Measurements from ENCODE around the gene TAOK3.
"Not testable (repeated sequence)": the region's sequence is repeated elsewhere in the genome, so short reads cannot be mapped to it uniquely, and the experiment has no call there.

Gene TAOK3

GRCh38 chr12:118144499-118144898 is 228.2 kb downstream of the TAOK3 start:
- ChIA-PET CTCF (interaction anchor here (0.7 to 1.5 kb wide), 2 partner anchors 24 to 232 kb away, joined by 3 read pairs; partner anchors contain the start of gene SUDS3), POLR2A (no interaction called here)
- DNase-seq (ENCODE audit: extremely low spot score): no peak
- TF ChIP-seq CTCF (IDR thresholded peaks at IDR 0.05; ENCODE audit: control extremely low read depth, extremely low read depth, low read depth, missing control alignments): no peak

DNA sequence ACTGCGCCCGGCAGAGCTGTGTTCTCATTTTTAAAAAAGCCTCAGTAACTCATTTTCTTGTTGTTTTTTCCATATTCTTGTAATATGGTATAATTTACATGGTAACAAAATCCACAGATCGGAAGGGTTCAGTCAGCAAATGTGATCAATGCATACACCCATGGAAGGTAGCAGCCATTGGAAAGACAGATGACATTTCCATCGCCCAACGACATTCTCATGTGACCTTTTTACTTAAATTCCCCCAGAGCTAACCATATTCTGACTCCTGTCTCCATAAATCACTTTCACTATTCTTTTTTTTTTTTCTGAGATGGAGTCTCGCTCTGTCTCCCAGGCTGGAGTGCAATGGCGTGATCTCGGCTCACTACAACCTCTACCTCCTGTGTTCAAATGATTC is 231.9 kb downstream of the TAOK3 start:
- POLR2A ChIA-PET: no interaction called here
- CTCF ChIA-PET: interaction anchor here (1.0 to 8.7 kb wide), 4 partner anchors 20 to 237 kb away, joined by 3 to 56 read pairs (median 8); partner anchors contain the start of gene SUDS3
- TF ChIP-seq CTCF (IDR thresholded peaks at IDR 0.05; ENCODE audit: control extremely low read depth, extremely low read depth, low read depth, missing control alignments): no peak
- no peak for DNase-seq (ENCODE audit: extremely low spot score)

GRCh38 chr12:118137148-118137678 is 235.5 kb downstream of the TAOK3 start:
- ChIA-PET CTCF (interaction anchor here (1.1 to 8.7 kb wide), 7 partner anchors 11 to 262 kb away, joined by 3 to 56 read pairs (median 6); partner anchors contain the start of gene SUDS3), POLR2A (interaction anchor here (0.6 to 1.1 kb wide), 2 partner anchors 9 to 235 kb away, joined by 3 to 6 read pairs; partner anchors contain the start of gene TAOK3)
- no peak for DNase-seq (ENCODE audit: extremely low spot score)
- no peak for TF ChIP-seq CTCF (IDR thresholded peaks at IDR 0.05; ENCODE audit: control extremely low read depth, extremely low read depth, low read depth, missing control alignments)

- no peak for TF ChIP-seq CTCF (IDR thresholded peaks at IDR 0.05; ENCODE audit: control extremely low read depth, extremely low read depth, low read depth, missing control alignments)
- peak; percentile 69 for DNase-seq (ENCODE audit: extremely low spot score)
- ChIA-PET POLR2A (interaction anchor here (1.1 to 1.4 kb wide), 2 partner anchors 236 to 240 kb away, joined by 3 read pairs; partner anchors contain the start of genes SUDS3 and TAOK3), CTCF (interaction anchor here (1.4 to 8.7 kb wide), 8 partner anchors 12 to 261 kb away, joined by 3 to 56 read pairs (median 6); partner anchors contain the start of gene SUDS3)
Observed at GRCh38 chr12:118136559-118137003, 236.1 kb downstream of the TAOK3 start.

GRCh38 chr12:118135788-118136558 is 236.7 kb downstream of the TAOK3 start, which contains the start of gene PEBP1:
Gene PEBP1 (plus strand): TSS chr12:118136124. CDS start chr12:118136210, 86 bp downstream.
- peak; percentile 97 for DNase-seq (ENCODE audit: extremely low spot score)
- ChIA-PET POLR2A (interaction anchor here (0.7 to 1.4 kb wide), 3 partner anchors 74 to 240 kb away, joined by 3 read pairs; partner anchors contain the start of genes SUDS3 and TAOK3), CTCF (interaction anchor here (0.7 to 8.7 kb wide), 11 partner anchors 12 to 261 kb away, joined by 3 to 56 read pairs (median 4); partner anchors contain the start of gene SUDS3)
- peak; percentile 1 for TF ChIP-seq CTCF (IDR thresholded peaks at IDR 0.05; ENCODE audit: control extremely low read depth, extremely low read depth, low read depth, missing control alignments)

DNA sequence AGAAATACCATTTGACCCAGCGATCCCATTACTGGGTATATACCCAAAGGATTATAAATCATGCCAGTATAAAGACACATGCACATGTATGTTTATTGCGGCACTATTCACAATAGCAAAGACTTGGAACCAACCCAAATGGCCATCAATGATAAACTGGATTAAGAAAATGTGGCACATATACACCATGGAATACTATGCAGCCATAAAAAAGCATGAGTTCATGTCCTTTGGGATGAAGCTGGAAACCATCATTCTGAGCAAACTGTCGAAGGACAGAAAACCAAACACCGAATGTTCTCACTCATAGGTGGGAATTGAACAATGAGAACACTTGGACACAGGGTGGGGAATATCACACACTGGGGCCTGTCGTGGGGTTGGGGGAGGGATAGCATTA is 243.3 kb downstream of the TAOK3 start:
- DNase-seq (ENCODE audit: extremely low spot score); POLR2A ChIA-PET; CTCF ChIA-PET: not testable (repeated sequence)

All from GM10248 (cell line).